Measurements from ENCODE around the gene SLC6A3.

GRCh38 chr5:1382248-1382700 lies 63.0 kb downstream of the SLC6A3 start:
- TF ChIP-seq CTCF (IDR thresholded peaks at IDR 0.05) (no peak), POLR2A (IDR thresholded peaks at IDR 0.05) (no peak)

Measured in ovary (tissue), 3 donors.